CD4-positive, alpha-beta T cell (primary cell): ENCODE data around the gene HPS1. TPM values are rescaled to one million over a fixed set of nuclear protein-coding genes. Genes with fewer than 3 reads are reported as not detected.

ENCODE experiments used
- ATAC-seq: fragments of 200-7000 bp; cut with Tn5 transposase; one replicate; pipeline ENCODE4 v1.10.0; 2022; ENCODE audit warnings: mild to moderate bottlenecking; ENCODE audit not compliant: poor library complexity
- CTCF ChIA-PET: fragments of 350-600 bp; sonication (Branson Sonifier 250); formaldehyde crosslinking; loops from one replicate; lab custom pipeline; 2021; ENCODE audit warnings: antibody characterized with exemption, inconsistent platforms; lab: Charles Lee
- POLR2A ChIA-PET: fragments of 350-600 bp; sonication (Branson Sonifier 250); formaldehyde crosslinking; loops from one replicate; lab custom pipeline; 2021; ENCODE audit warnings: antibody characterized with exemption, inconsistent platforms; lab: Charles Lee
- DNase-seq, 14 experiments: peaks; one replicate each; pipeline ENCODE4 v3.0.0-alpha.2; 2013 to 2020; ENCODE audit warnings: mixed read lengths in 2 of 14
- H3K27ac ChIP-seq, 2 donors: one replicate each; pipeline versions ENCODE4 v1.5.1 to v1.7.0; 2013; ENCODE audit warnings: low read length in 2 of 2, low read depth in 1 of 2, mild to moderate bottlenecking in 1 of 2
- H3K27me3 ChIP-seq, 2 experiments: 1 replicate in 1 of 2; 2 replicates in 1 of 2; pipeline versions ENCODE4 v1.6.1 to v1.7.0; 2013; ENCODE audit warnings: low read length in 2 of 2, control low read depth in 1 of 2, mild to moderate bottlenecking in 1 of 2, moderate library complexity in 1 of 2; ENCODE audit not compliant: insufficient read depth in 2 of 2, control insufficient read depth in 1 of 2
- H3K36me3 ChIP-seq: one replicate; pipeline ENCODE4 v1.6.1; 2013; ENCODE audit warnings: low read length, control low read depth; ENCODE audit not compliant: insufficient read depth
- H3K4me1 ChIP-seq: one replicate; pipeline ENCODE4 v1.6.1; 2013; ENCODE audit warnings: low read length, control low read depth; ENCODE audit not compliant: insufficient read depth
- H3K4me3 ChIP-seq: one replicate; pipeline ENCODE4 v1.5.1; 2013; ENCODE audit warnings: mild to moderate bottlenecking, low read length, moderate library complexity
- H3K9me3 ChIP-seq, 2 experiments: 1 replicate in 1 of 2; 2 replicates in 1 of 2; pipeline versions ENCODE4 v1.6.1 to v1.7.0; 2013; ENCODE audit warnings: low read length in 2 of 2, mild to moderate bottlenecking in 2 of 2, control low read depth in 1 of 2, moderate library complexity in 1 of 2; ENCODE audit not compliant: control insufficient read depth in 1 of 2, insufficient read depth in 1 of 2
- H3K27ac Mint-ChIP-seq: one replicate; pipeline ENCODE4 v1.8.0; 2020; ENCODE audit warnings: mixed read lengths
- H3K27me3 Mint-ChIP-seq: one replicate; pipeline ENCODE4 v1.8.0; 2021; ENCODE audit warnings: mixed read lengths
- H3K36me3 Mint-ChIP-seq: one replicate; pipeline ENCODE4 v1.8.0; 2021; ENCODE audit warnings: low read depth, mixed read lengths
- H3K4me1 Mint-ChIP-seq: one replicate; pipeline ENCODE4 v1.8.0; 2021; ENCODE audit warnings: low read depth, mixed read lengths
- H3K4me3 Mint-ChIP-seq: one replicate; pipeline ENCODE4 v1.8.0; 2020; ENCODE audit warnings: mild to moderate bottlenecking, mixed read lengths
- H3K9me3 Mint-ChIP-seq: one replicate; pipeline ENCODE4 v1.8.0; 2020; ENCODE audit warnings: mixed read lengths
- CTCF ChIP-seq: fragments of 200-600 bp; IDR thresholded peaks from one replicate; pipeline ENCODE4 v1.8.0; 2022; ENCODE audit warnings: antibody characterized with exemption, mild to moderate bottlenecking
- intact Hi-C, 2 experiments: fragments of 100-400 bp; cut with DNase I in 1 of 2; cut with micrococcal nuclease in 1 of 2; formaldehyde crosslinking; loops; one replicate each; pipeline versions ENCODE4 v1.15.1 to v1.9.0; 2023 to 2025; cut with DNase I, micrococcal nuclease
- total RNA-seq, 174 experiments: library from RNA in 2 of 174; stranded (reverse) in 2 of 174; gene quantifications; one replicate each; pipeline ENCODE4 v1.2.3 and lab custom pipeline; 2021 to 2026

Gene HPS1
- total RNA-seq, 2 experiments from 2014 or later: 49.8 to 50.5 TPM

GRCh38 chr10:98374217-98374985 is 72.3 kb downstream of the HPS1 start:
- peaks cover 13% of the 10 kb centered on the region for H3K27me3 Mint-ChIP-seq
- Histone ChIP-seq H3K36me3 (no peaks in the 10 kb centered on the region), H3K4me3 (no peak overlapping the region), H3K27me3 (peaks cover 0 to 8% of the 10 kb centered on the region in 2 experiments), H3K27ac (no peak overlapping the region), H3K4me1 (no peaks in the 10 kb centered on the region), H3K9me3 (peaks cover 0 to 4% of the 10 kb centered on the region in 2 experiments)
- TF ChIP-seq CTCF: no peak
- no peak overlapping the region for H3K27ac Mint-ChIP-seq
- DNase-seq (no peak), ATAC-seq (no peak)
- no peaks in the 10 kb centered on the region for H3K9me3 Mint-ChIP-seq
- H3K4me3 Mint-ChIP-seq: no peak overlapping the region
- POLR2A ChIA-PET: no interaction called here
- peaks cover 5% of the 10 kb centered on the region for H3K36me3 Mint-ChIP-seq
- CTCF ChIA-PET: no interaction called here
- H3K4me1 Mint-ChIP-seq: no peaks in the 10 kb centered on the region
- intact Hi-C loops: no loop called here

- H3K27ac Mint-ChIP-seq: no peak overlapping the region
- Histone ChIP-seq H3K9me3 (peaks cover 0 to 4% of the 10 kb centered on the region in 2 experiments), H3K27ac (no peak overlapping the region), H3K27me3 (peaks cover 0 to 8% of the 10 kb centered on the region in 2 experiments), H3K36me3 (no peaks in the 10 kb centered on the region), H3K4me3 (no peak overlapping the region), H3K4me1 (no peaks in the 10 kb centered on the region)
- H3K4me1 Mint-ChIP-seq: no peaks in the 10 kb centered on the region
- no peaks in the 10 kb centered on the region for H3K9me3 Mint-ChIP-seq
- TF ChIP-seq CTCF: no peak
- no peak overlapping the region for H3K4me3 Mint-ChIP-seq
- ATAC-seq: no peak
- peaks cover 16% of the 10 kb centered on the region for H3K27me3 Mint-ChIP-seq
- H3K36me3 Mint-ChIP-seq: peaks cover 5% of the 10 kb centered on the region
- POLR2A ChIA-PET: no interaction called here
- DNase-seq: no peak
- CTCF ChIA-PET: no interaction called here
- intact Hi-C loops: no loop called here
These were observed 73.3 kb downstream of the HPS1 start for GRCh38 chr10:98373260-98374040.

- TF ChIP-seq CTCF: no peak
- Mint-ChIP-seq H3K4me3 (no peak overlapping the region), H3K4me1 (no peaks in the 10 kb centered on the region), H3K9me3 (no peaks in the 10 kb centered on the region), H3K36me3 (no peaks in the 10 kb centered on the region), H3K27me3 (peaks cover 20% of the 10 kb centered on the region), H3K27ac (no peak overlapping the region)
- ATAC-seq (no peak), DNase-seq (no peak)
- Histone ChIP-seq H3K4me3 (no peak overlapping the region), H3K36me3 (no peaks in the 10 kb centered on the region), H3K9me3 (peaks cover 0 to 4% of the 10 kb centered on the region in 2 experiments), H3K27me3 (peaks cover 0 to 8% of the 10 kb centered on the region in 2 experiments), H3K27ac (no peak overlapping the region), H3K4me1 (no peaks in the 10 kb centered on the region)
- ChIA-PET CTCF (no interaction called here), POLR2A (no interaction called here)
- intact Hi-C loops: no loop called here
These were observed 75.6 kb downstream of the HPS1 start for GRCh38 chr10:98370831-98371820.
